Pancreas (tissue), 10 donors: Measurements from ENCODE around the gene NMRK1. TPM values are rescaled to one million over a fixed set of nuclear protein-coding genes. Genes with fewer than 3 reads are reported as not detected.

ENCODE experiments used
- ATAC-seq, 4 donors: fragments of 200-7000 bp; cut with Tn5 transposase; one replicate each; pipeline versions ENCODE4 v1.8.0 to v1.9.1; 2020; ENCODE audit warnings: mild to moderate bottlenecking in 4 of 4, moderate library complexity in 4 of 4
- DNase-seq, 6 donors: peaks; one replicate each; pipeline ENCODE4 v3.0.0-alpha.2; 2020
- FAIRE-seq: peaks from 2 replicates; lab custom pipeline; 2012; peaks lifted over from hg19 to GRCh38; lab: Jason Lieb, UNC
- H3K27ac ChIP-seq, 4 donors: fragments of 200-600 bp; sonication (generic); 1 replicate in 3 of 4; 2 replicates in 1 of 4; pipeline versions ENCODE4 v1.5.0 to v1.8.0; 2020
- H3K27me3 ChIP-seq, 4 donors: fragments of 200-600 bp; one replicate each; pipeline ENCODE4 v1.8.0; 2021
- H3K36me3 ChIP-seq, 3 donors: fragments of 200-600 bp; sonication (generic) in 1 of 3; one replicate each; pipeline versions ENCODE4 v1.5.0 to v1.8.0; 2020 to 2021
- H3K4me1 ChIP-seq, 3 donors: fragments of 200-600 bp; one replicate each; pipeline ENCODE4 v1.8.0; 2021
- H3K4me3 ChIP-seq, 4 donors: fragments of 200-600 bp; sonication (generic) in 2 of 4; one replicate each; pipeline versions ENCODE4 v1.5.0 to v1.8.0; 2020 to 2021
- H3K9me3 ChIP-seq, 4 donors: fragments of 200-600 bp; one replicate each; pipeline ENCODE4 v1.8.0; 2021
- WGBS, 2 donors: extraction: QIAGEN DNeasy Blood & Tissue Kit; methylation state at CpG; one replicate each; pipeline ENCODE4 v1.1.7; 2013; 5-methylcytosine and 5-hydroxymethylcytosine counted together
- intact Hi-C, 3 donors: fragments of 100-400 bp; cut with DNase I; formaldehyde crosslinking; loops; one replicate each; pipeline versions ENCODE4 v1.11.1 to v1.14.2; 2022
- polyA plus RNA-seq, 2 donors: library from polyadenylated mRNA; stranded (reverse); fragments of 200-250 nt; gene quantifications; one replicate each; pipeline ENCODE4 v1.2.3, GENCODE V29; 2013
- total RNA-seq, 6 donors: library from RNA; stranded (reverse); fragmentation: NEBNext Ultra II Directional in 4 of 6; extraction: Animal tissue kit (Norgen Biotek cat#: 25700) in 4 of 6; gene quantifications; one replicate each; pipeline versions ENCODE4 v1.2.1 to v1.2.4, GENCODE V29; 2021 to 2023
- TF ChIP-seq, protein P1 (sequence below), 4 donors: fragments of 200-600 bp; sonication (generic) in 3 of 4; IDR thresholded peaks; one replicate each; pipeline versions ENCODE4 v1.5.0 to v1.8.0; 2021; ENCODE audit warnings: antibody characterized with exemption in 4 of 4
- donor health status: healthy with polysubstance abuse.
- donor health status: DM: no; HTN: no; CAD: no; lungs with moderate emphysema.
- donor health status: DM: no; HTN: no; CAD: no.
- donor health status: control.
- donor health status: control.
- donor health status: Bipolar disorder and iron deficiency.
- donor health status: DM: yes; HTN: yes; CAD: no.
- donor health status: DM: no; HTN: no; CAD: no.
- donor health status: DM: no; HTN: no; CAD: no.
- donor health status: DM: yes; HTN: yes; CAD: no.

The NMRK1 gene
- total and polyA plus RNA-seq, 8 donors, result 16.8 to 76.1 (median 27.1) TPM

DNA sequence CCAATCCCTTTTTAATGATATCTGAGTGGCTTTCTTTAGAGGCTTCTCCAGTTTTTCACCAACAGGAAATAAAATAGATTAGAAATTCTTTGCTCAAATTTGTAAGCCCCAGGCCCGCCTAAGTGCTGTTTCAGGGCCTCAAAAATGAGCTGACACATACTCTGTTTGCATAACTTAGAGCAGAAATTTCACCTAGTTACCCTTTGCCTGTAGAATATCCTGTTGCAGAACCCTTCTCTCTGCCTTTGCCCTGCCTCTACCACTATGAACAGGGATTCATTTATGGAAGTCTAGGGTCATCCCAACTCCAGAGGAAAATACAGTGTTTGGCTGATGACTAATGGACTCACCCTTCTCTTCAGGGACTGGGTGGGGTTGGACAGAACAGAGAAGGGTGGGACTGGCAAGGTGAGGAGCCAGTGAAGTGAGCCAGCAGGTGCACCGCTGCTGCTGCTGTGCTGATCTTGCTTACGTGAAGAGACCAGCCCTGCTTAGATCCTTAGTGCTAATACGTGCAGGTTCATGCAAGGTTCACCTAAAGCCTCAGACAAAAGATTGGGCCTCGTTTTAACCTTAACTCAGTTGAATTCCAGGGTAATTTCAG, 23.2 kb upstream of the NMRK1 start:
- Histone ChIP-seq H3K27ac (no peak overlapping the region), H3K27me3 (no peaks in the 10 kb centered on the region), H3K36me3 (no peaks in the 10 kb centered on the region), H3K4me1 (peaks cover 0 to 12% (median 5%) of the 10 kb centered on the region in 3 donors), H3K4me3 (no peak overlapping the region), H3K9me3 (no peaks in the 10 kb centered on the region)
- WGBS, 2 donors, result 83 to 84% methylated on average over 5 of the region's 5 CpGs
- TF ChIP-seq, protein P1, sequence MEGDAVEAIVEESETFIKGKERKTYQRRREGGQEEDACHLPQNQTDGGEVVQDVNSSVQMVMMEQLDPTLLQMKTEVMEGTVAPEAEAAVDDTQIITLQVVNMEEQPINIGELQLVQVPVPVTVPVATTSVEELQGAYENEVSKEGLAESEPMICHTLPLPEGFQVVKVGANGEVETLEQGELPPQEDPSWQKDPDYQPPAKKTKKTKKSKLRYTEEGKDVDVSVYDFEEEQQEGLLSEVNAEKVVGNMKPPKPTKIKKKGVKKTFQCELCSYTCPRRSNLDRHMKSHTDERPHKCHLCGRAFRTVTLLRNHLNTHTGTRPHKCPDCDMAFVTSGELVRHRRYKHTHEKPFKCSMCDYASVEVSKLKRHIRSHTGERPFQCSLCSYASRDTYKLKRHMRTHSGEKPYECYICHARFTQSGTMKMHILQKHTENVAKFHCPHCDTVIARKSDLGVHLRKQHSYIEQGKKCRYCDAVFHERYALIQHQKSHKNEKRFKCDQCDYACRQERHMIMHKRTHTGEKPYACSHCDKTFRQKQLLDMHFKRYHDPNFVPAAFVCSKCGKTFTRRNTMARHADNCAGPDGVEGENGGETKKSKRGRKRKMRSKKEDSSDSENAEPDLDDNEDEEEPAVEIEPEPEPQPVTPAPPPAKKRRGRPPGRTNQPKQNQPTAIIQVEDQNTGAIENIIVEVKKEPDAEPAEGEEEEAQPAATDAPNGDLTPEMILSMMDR (IDR thresholded peaks at IDR 0.05), result no peak
- FAIRE-seq (no peak), DNase-seq (no peak), ATAC-seq (peak in 3 of 4 donors; percentile 40 to 60 (median 51))
- intact Hi-C loops, result no loop called here

DNA sequence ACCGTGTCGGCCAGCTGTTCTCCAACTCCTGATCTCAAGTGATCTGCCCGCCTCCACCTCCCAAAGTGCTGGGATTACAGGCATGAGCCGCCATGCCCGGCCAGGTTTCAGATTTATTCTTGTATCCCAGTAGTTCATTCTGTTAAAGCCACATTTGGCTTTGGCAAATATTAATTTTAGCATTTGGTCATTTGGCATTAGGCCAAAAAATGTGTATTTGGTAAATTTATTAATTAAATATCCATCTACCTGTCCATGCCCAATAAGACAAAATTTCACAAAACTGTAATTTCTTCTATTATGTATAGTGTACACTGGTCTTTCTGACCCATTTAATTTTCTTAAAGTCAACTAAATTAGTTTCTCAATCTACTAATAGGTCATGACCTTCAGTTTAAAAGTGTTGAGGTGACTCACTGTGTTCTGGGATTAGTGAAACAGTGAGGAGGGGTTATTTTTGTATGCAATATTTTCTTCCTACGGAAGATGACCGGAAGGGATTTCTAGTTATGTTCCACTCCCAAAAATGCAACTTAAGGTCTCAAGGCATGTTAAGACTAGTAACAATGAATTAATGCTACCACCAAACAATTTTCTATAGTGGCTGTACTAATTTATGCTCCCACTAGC, 21.4 kb upstream of the NMRK1 start:
- H3K27me3 ChIP-seq, result no peaks in the 10 kb centered on the region
- no peak for ATAC-seq
- H3K27ac ChIP-seq, result no peak overlapping the region
- intact Hi-C loops, result no loop called here
- TF ChIP-seq, protein P1 (IDR thresholded peaks at IDR 0.05), result no peak
- no peak for FAIRE-seq
- no peaks in the 10 kb centered on the region for H3K36me3 ChIP-seq
- WGBS, 2 donors, result 93 to 95% methylated on average over 7 of the region's 7 CpGs
- H3K4me3 ChIP-seq, result no peak overlapping the region
- H3K4me1 ChIP-seq, result peaks cover 0 to 16% (median 5%) of the 10 kb centered on the region in 3 donors
- H3K9me3 ChIP-seq, result no peaks in the 10 kb centered on the region
- DNase-seq, result no peak

DNA sequence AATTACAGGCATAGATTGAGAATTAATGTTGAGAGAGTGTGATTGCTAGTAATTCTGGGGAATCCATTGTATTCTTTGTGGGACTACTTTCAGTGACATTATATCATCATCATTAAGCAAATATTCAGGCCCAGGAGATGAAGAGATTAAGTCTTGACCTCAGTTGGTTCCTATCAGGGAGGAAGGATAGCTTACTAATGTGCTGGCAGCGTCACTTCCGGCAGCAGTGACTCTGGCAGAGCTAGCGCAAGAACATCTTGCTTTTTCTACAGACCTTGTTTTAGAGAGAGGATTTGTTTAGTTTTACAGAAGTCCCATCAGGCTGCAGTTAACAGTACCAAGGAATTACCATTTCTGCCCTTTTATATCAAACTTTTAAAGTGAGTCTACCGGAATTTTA, 20.6 kb upstream of the NMRK1 start:
- Histone ChIP-seq H3K4me3 (no peak overlapping the region), H3K27ac (no peak overlapping the region), H3K36me3 (no peaks in the 10 kb centered on the region), H3K27me3 (no peaks in the 10 kb centered on the region), H3K4me1 (peaks cover 0 to 20% (median 5%) of the 10 kb centered on the region in 3 donors), H3K9me3 (no peaks in the 10 kb centered on the region)
- DNase-seq (no peak), FAIRE-seq (no peak), ATAC-seq (peak in 3 of 4 donors; percentile 13 to 31 (median 16))
- 87 to 91% methylated on average over 4 of the region's 4 CpGs for WGBS, 2 donors
- TF ChIP-seq, protein P1 (IDR thresholded peaks at IDR 0.05), result no peak
- intact Hi-C loops, result no loop called here

DNA sequence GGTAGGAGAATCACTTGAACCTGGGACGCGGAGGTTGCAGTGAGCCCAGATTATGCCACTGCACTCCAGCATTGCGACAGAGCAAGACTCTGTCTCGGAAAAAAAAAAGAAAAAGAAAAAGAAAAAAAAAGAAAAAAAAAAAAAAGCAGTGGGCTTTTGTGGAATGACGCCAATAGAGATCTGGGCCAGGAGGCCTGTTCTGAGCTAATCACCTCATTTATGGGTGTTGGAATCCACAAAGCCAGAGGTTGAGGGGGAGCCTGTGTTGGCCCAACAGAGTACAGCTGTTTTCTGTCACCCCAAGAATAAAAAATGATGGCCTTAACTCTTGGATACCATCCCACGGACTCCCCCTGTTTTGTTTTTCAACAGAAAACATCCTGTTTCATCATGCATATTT, 18.9 kb upstream of the NMRK1 start:
- ATAC-seq (peak in 1 of 4 donors; percentile 26), FAIRE-seq (no peak), DNase-seq (no peak)
- H3K27me3 ChIP-seq, result no peaks in the 10 kb centered on the region
- peaks cover 0 to 14% (median 5%) of the 10 kb centered on the region in 3 donors for H3K4me1 ChIP-seq
- no peak overlapping the region for H3K27ac ChIP-seq
- WGBS, 2 donors, result 87 to 91% methylated on average over 6 of the region's 6 CpGs
- intact Hi-C loops, result no loop called here
- no peak overlapping the region for H3K4me3 ChIP-seq
- TF ChIP-seq, protein P1 (IDR thresholded peaks at IDR 0.05), result no peak
- H3K9me3 ChIP-seq, result no peaks in the 10 kb centered on the region
- H3K36me3 ChIP-seq, result no peaks in the 10 kb centered on the region

DNA sequence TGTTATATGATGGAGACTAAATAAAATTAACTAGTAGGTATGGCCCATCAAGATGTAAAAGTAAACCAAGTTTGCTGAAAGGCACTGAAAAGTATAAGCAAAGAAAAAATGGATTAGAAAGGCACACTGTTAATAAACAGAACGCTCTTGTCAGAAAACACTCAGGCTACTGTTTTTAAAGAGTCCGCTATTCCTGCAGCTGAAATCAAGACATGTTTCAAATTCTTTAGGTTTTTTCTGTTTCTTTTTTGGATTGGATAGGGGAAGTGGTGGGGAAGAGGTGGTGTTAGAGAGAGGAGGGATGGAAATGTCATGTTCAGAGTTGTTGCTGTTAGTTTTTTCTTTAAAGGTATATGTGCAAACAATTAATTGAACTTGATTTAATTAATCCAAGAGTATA, 17.9 kb upstream of the NMRK1 start:
- Histone ChIP-seq H3K27me3 (no peaks in the 10 kb centered on the region), H3K4me1 (peaks cover 0 to 14% (median 5%) of the 10 kb centered on the region in 3 donors), H3K27ac (no peak overlapping the region), H3K36me3 (no peaks in the 10 kb centered on the region), H3K4me3 (no peak overlapping the region), H3K9me3 (no peaks in the 10 kb centered on the region)
- DNase-seq (no peak), ATAC-seq (no peak), FAIRE-seq (no peak)
- intact Hi-C loops, result no loop called here
- TF ChIP-seq, protein P1 (IDR thresholded peaks at IDR 0.05), result no peak
- WGBS, 2 donors, result 78 to 88% methylated on average over 2 of the region's 2 CpGs
